ENCODE data around the gene ZNF280C.

DNA sequence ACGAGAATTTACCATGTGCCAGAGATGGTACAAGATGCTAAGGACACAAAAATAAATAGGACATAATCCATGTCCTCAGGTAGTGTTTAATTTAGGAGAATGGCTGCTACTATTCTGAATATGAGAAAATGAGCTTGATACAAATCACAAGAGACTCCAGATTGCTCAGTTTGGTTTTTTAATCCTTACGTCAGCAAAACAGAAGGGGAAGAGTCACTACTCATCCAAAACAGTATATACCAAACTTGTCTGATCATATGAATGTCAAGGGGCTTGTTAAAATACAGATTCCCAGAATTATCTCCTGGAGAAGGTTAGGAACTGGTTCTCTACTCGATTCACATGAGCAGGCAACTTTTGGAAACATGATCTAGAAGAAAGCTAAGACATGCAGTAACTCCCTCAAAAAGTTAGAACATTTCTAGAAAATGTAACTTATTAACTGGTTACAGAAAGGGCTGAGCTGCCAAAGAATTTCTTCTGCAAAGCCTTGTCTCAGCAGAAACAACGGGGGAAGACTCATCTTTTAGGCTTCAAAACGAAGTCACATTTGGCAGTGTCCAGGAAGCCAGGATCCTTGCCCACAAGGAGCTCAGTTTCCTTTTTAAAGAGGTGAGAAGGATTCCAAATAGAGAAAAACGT lies 106.5 kb downstream of the ZNF280C start:
- TF ChIP-seq GATA3 (IDR thresholded peaks at IDR 0.05; ENCODE audit: low read depth, low read length) (no peak), GATA2 (IDR thresholded peaks at IDR 0.05; ENCODE audit: low read depth, low read length) (no peak)
